HepG2 (cell line): Measurements from ENCODE around the gene NUDT7. TPM values are rescaled to one million over a fixed set of nuclear protein-coding genes. Genes with fewer than 3 reads are reported as not detected.

Source experiments
- polyA plus RNA-seq, 8 experiments: library from polyadenylated mRNA; depleted of rRNA in 3 of 8; stranded (reverse) in 7 of 8; unstranded in 1 of 8; fragments of >200 nt; fragmentation: Illumina TruSeq in 4 of 8; extraction: Trizol in 4 of 8; gene quantifications; 2 replicates each; pipeline versions ENCODE4 v1.2.1 to v1.2.3, GENCODE V29; 2011 to 2016; ENCODE audit warnings: low read depth in 4 of 8, missing spikeins in 1 of 8, mixed read lengths in 1 of 8; ENCODE audit not compliant: insufficient read depth in 1 of 8
- total RNA-seq, 5 experiments: library from RNA; depleted of rRNA; stranded (reverse); fragments of >200 nt; fragmentation: Illumina TruSeq; extraction: Trizol; gene quantifications; 2 replicates each; pipeline ENCODE4 v1.2.3, GENCODE V29; 2016; ENCODE audit warnings: low read depth in 1 of 5
- TF ChIP-seq, protein P1 (sequence below): sonication (generic); formaldehyde crosslinking; IDR thresholded peaks from 2 replicates; pipeline ENCODE4 v1.5.0; 2020; ENCODE audit warnings: mild to moderate bottlenecking, missing genetic modification reagents, borderline replicate concordance
- TF ChIP-seq, protein P2 (sequence below): sonication (generic); formaldehyde crosslinking; IDR thresholded peaks from 2 replicates; pipeline ENCODE4 v1.4.0; 2020; ENCODE audit warnings: missing genetic modification reagents
- TF ChIP-seq, protein P3 (sequence below): sonication (generic); formaldehyde crosslinking; IDR thresholded peaks from 2 replicates; pipeline ENCODE4 v1.9.0; 2021; ENCODE audit warnings: mild to moderate bottlenecking, missing genetic modification reagents
- TF ChIP-seq, protein P4 (sequence below): sonication (generic); formaldehyde crosslinking; IDR thresholded peaks from 2 replicates; pipeline ENCODE4 v1.5.1; 2020; ENCODE audit warnings: missing genetic modification reagents, mild to moderate bottlenecking, borderline replicate concordance

NUDT7 gene
- total and polyA plus RNA-seq, 2 of the 13 experiments (the other 11 are each of a cell fraction or from before 2014, with no cell fraction given), result 14.3 to 23.9 TPM

DNA sequence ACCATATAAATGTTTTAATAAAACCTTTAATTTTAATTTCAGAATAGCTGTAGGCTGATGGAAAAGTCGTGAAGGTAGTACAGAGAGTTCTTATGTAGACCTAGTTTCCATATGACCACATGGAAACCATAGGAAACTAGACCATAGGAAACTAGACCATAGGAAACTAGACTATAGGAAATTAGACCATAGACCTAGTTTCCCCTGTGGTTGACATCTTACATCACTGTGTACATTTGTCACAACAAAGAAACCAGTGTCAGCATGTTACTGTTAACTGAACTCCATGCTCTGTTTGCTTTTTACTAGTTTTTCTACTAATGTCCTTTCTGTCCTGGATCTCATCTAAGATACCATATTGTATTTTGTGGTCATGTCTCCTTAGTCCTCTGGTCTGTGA, 14.6 kb downstream of the NUDT7 start (continued):
- TF ChIP-seq, protein P1, sequence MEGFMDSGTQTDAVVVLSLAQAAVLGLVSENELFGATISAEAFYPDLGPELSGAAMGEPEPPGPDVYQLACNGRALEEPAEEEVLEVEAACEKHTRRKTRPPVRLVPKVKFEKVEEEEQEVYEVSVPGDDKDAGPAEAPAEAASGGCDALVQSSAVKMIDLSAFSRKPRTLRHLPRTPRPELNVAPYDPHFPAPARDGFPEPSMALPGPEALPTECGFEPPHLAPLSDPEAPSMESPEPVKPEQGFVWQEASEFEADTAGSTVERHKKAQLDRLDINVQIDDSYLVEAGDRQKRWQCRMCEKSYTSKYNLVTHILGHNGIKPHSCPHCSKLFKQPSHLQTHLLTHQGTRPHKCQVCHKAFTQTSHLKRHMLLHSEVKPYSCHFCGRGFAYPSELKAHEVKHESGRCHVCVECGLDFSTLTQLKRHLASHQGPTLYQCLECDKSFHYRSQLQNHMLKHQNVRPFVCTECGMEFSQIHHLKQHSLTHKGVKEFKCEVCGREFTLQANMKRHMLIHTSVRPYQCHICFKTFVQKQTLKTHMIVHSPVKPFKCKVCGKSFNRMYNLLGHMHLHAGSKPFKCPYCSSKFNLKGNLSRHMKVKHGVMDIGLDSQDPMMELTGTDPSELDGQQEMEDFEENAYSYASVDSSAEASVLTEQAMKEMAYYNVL (CRISPR knock-in tag), result no peak
- TF ChIP-seq, protein P2, sequence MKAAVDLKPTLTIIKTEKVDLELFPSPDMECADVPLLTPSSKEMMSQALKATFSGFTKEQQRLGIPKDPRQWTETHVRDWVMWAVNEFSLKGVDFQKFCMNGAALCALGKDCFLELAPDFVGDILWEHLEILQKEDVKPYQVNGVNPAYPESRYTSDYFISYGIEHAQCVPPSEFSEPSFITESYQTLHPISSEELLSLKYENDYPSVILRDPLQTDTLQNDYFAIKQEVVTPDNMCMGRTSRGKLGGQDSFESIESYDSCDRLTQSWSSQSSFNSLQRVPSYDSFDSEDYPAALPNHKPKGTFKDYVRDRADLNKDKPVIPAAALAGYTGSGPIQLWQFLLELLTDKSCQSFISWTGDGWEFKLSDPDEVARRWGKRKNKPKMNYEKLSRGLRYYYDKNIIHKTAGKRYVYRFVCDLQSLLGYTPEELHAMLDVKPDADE (CRISPR knock-in tag), result no peak
- TF ChIP-seq, protein P3, sequence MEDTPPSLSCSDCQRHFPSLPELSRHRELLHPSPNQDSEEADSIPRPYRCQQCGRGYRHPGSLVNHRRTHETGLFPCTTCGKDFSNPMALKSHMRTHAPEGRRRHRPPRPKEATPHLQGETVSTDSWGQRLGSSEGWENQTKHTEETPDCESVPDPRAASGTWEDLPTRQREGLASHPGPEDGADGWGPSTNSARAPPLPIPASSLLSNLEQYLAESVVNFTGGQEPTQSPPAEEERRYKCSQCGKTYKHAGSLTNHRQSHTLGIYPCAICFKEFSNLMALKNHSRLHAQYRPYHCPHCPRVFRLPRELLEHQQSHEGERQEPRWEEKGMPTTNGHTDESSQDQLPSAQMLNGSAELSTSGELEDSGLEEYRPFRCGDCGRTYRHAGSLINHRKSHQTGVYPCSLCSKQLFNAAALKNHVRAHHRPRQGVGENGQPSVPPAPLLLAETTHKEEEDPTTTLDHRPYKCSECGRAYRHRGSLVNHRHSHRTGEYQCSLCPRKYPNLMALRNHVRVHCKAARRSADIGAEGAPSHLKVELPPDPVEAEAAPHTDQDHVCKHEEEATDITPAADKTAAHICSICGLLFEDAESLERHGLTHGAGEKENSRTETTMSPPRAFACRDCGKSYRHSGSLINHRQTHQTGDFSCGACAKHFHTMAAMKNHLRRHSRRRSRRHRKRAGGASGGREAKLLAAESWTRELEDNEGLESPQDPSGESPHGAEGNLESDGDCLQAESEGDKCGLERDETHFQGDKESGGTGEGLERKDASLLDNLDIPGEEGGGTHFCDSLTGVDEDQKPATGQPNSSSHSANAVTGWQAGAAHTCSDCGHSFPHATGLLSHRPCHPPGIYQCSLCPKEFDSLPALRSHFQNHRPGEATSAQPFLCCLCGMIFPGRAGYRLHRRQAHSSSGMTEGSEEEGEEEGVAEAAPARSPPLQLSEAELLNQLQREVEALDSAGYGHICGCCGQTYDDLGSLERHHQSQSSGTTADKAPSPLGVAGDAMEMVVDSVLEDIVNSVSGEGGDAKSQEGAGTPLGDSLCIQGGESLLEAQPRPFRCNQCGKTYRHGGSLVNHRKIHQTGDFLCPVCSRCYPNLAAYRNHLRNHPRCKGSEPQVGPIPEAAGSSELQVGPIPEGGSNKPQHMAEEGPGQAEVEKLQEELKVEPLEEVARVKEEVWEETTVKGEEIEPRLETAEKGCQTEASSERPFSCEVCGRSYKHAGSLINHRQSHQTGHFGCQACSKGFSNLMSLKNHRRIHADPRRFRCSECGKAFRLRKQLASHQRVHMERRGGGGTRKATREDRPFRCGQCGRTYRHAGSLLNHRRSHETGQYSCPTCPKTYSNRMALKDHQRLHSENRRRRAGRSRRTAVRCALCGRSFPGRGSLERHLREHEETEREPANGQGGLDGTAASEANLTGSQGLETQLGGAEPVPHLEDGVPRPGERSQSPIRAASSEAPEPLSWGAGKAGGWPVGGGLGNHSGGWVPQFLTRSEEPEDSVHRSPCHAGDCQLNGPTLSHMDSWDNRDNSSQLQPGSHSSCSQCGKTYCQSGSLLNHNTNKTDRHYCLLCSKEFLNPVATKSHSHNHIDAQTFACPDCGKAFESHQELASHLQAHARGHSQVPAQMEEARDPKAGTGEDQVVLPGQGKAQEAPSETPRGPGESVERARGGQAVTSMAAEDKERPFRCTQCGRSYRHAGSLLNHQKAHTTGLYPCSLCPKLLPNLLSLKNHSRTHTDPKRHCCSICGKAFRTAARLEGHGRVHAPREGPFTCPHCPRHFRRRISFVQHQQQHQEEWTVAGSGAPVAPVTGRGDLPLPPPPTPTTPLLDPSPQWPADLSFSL, result no peak
- TF ChIP-seq, protein P4, sequence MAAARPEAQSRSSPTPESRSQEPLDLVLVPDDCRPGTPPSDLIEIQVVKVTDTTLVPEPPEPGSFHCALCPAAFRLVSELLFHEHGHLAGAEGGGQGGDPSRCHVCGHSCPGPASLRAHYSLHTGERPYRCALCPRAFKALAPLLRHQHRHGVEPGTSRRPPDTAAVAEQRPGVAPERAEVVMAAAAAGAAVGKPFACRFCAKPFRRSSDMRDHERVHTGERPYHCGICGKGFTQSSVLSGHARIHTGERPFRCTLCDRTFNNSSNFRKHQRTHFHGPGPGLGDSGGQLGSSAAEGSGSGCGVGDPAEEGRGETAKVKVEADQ (CRISPR knock-in tag), result no peak
- TF ChIP-seq, all 625 proteins: peak for 119
